ENCODE data around the gene CATSPER2.
"Not testable (repeated sequence)": the region's sequence is repeated elsewhere in the genome, so short reads cannot be mapped to it uniquely, and the experiment has no call there.

Gene CATSPER2

GRCh38 chr15:43625106-43625505 is 23.5 kb downstream of the CATSPER2 start:
- DNase-seq, result no peak
- Histone ChIP-seq H3K36me3 (replicated peaks) (no peaks in the 10 kb centered on the region), H3K4me3 (ENCODE audit: low read depth, low read length) (no peak overlapping the region), H3K27ac (no peak overlapping the region), H3K27me3 (replicated peaks) (no peaks in the 10 kb centered on the region)
- in situ Hi-C loops (cut with HindIII; ENCODE audit: low pct_ligation_motif_present, low sequenced_read_pairs), result no loop called here
- no peak for TF ChIP-seq CTCF (IDR thresholded peaks at IDR 0.05; ENCODE audit: low read depth, low read length, missing control alignments)

GRCh38 chr15:43622068-43622799 is 26.4 kb downstream of the CATSPER2 start:
- H3K27ac ChIP-seq; DNase-seq; H3K36me3 ChIP-seq (replicated peaks); H3K27me3 ChIP-seq (replicated peaks); in situ Hi-C loops (cut with HindIII; ENCODE audit: low pct_ligation_motif_present, low sequenced_read_pairs); H3K4me3 ChIP-seq (ENCODE audit: low read depth, low read length): not testable (repeated sequence)

- DNase-seq; in situ Hi-C loops (cut with HindIII; ENCODE audit: low pct_ligation_motif_present, low sequenced_read_pairs); H3K27me3 ChIP-seq (replicated peaks); H3K27ac ChIP-seq; H3K36me3 ChIP-seq (replicated peaks); H3K4me3 ChIP-seq (ENCODE audit: low read depth, low read length): not testable (repeated sequence)
Observed at GRCh38 chr15:43618700-43619099, 29.9 kb downstream of the CATSPER2 start, which contains the start of gene STRC. Gene STRC (minus strand): TSS chr15:43618800. CDS start chr15:43618722, 78 bp downstream.

- in situ Hi-C loops (cut with HindIII; ENCODE audit: low pct_ligation_motif_present, low sequenced_read_pairs); H3K4me3 ChIP-seq (ENCODE audit: low read depth, low read length); H3K27ac ChIP-seq; H3K27me3 ChIP-seq (replicated peaks); DNase-seq; H3K36me3 ChIP-seq (replicated peaks): not testable (repeated sequence)
Observed at GRCh38 chr15:43617750-43618149, 30.9 kb downstream of the CATSPER2 start.

- in situ Hi-C loops (cut with HindIII; ENCODE audit: low pct_ligation_motif_present, low sequenced_read_pairs); H3K27me3 ChIP-seq (replicated peaks); H3K36me3 ChIP-seq (replicated peaks); DNase-seq; H3K4me3 ChIP-seq (ENCODE audit: low read depth, low read length); H3K27ac ChIP-seq: not testable (repeated sequence)
Observed at GRCh38 chr15:43602233-43602632, 46.4 kb downstream of the CATSPER2 start.

- DNase-seq, result not testable (repeated sequence)
Observed at GRCh38 chr15:43600200-43600599, 48.4 kb downstream of the CATSPER2 start.

GRCh38 chr15:43599131-43599530 is 49.5 kb downstream of the CATSPER2 start:
- H3K27ac ChIP-seq; H3K36me3 ChIP-seq (replicated peaks); in situ Hi-C loops (cut with HindIII; ENCODE audit: low pct_ligation_motif_present, low sequenced_read_pairs); DNase-seq; H3K4me3 ChIP-seq (ENCODE audit: low read depth, low read length); H3K27me3 ChIP-seq (replicated peaks): not testable (repeated sequence)

More at GRCh38 chr15:43600200-43600599, 48.4 kb downstream of the CATSPER2 start:
- in situ Hi-C loops (cut with HindIII; ENCODE audit: low pct_ligation_motif_present, low sequenced_read_pairs); H3K27ac ChIP-seq; H3K4me3 ChIP-seq (ENCODE audit: low read depth, low read length); H3K36me3 ChIP-seq (replicated peaks); H3K27me3 ChIP-seq (replicated peaks): not testable (repeated sequence)

- H3K4me3 ChIP-seq (ENCODE audit: low read depth, low read length); H3K36me3 ChIP-seq (replicated peaks); in situ Hi-C loops (cut with HindIII; ENCODE audit: low pct_ligation_motif_present, low sequenced_read_pairs); H3K27me3 ChIP-seq (replicated peaks); DNase-seq; H3K27ac ChIP-seq: not testable (repeated sequence)
Observed at GRCh38 chr15:43593328-43594190, 55.1 kb downstream of the CATSPER2 start, which contains the start of gene CKMT1B. Gene CKMT1B (plus strand): TSS chr15:43594027. CDS start chr15:43594219, 192 bp downstream.

- H3K4me3 ChIP-seq (ENCODE audit: low read depth, low read length); DNase-seq; in situ Hi-C loops (cut with HindIII; ENCODE audit: low pct_ligation_motif_present, low sequenced_read_pairs); H3K27ac ChIP-seq; H3K36me3 ChIP-seq (replicated peaks); H3K27me3 ChIP-seq (replicated peaks): not testable (repeated sequence)
Observed at GRCh38 chr15:43592841-43593240, 55.8 kb downstream of the CATSPER2 start.

- DNase-seq; H3K27ac ChIP-seq; H3K36me3 ChIP-seq (replicated peaks); H3K27me3 ChIP-seq (replicated peaks); in situ Hi-C loops (cut with HindIII; ENCODE audit: low pct_ligation_motif_present, low sequenced_read_pairs); H3K4me3 ChIP-seq (ENCODE audit: low read depth, low read length): not testable (repeated sequence)
Observed at GRCh38 chr15:43589778-43590466, 58.7 kb downstream of the CATSPER2 start, which contains the start of gene PPIP5K1. Gene PPIP5K1 (minus strand): TSS chr15:43590208. CDS start chr15:43584504, 5,704 bp downstream.

Measured in brain microvascular endothelial cell (primary cell).